OCI-LY1 (cell line): ENCODE results near the gene SSUH2.

Source experiments
- CTCF ChIP-seq: fragments of 200-600 bp; sonication (generic), shearing (Covaris generic); IDR thresholded peaks from 2 replicates; pipeline ENCODE4 v1.5.1; 2017; ENCODE audit warnings: mild to moderate bottlenecking, antibody characterized with exemption, low read length, moderate library complexity, mixed read lengths
- EZH2 ChIP-seq: fragments of 200-600 bp; sonication (generic), shearing (Covaris generic); IDR thresholded peaks from 2 replicates; pipeline ENCODE4 v1.8.0; 2017; ENCODE audit warnings: borderline replicate concordance, mixed run types, mild to moderate bottlenecking, antibody characterized with exemption, low read length, moderate library complexity, mixed read lengths

DNA sequence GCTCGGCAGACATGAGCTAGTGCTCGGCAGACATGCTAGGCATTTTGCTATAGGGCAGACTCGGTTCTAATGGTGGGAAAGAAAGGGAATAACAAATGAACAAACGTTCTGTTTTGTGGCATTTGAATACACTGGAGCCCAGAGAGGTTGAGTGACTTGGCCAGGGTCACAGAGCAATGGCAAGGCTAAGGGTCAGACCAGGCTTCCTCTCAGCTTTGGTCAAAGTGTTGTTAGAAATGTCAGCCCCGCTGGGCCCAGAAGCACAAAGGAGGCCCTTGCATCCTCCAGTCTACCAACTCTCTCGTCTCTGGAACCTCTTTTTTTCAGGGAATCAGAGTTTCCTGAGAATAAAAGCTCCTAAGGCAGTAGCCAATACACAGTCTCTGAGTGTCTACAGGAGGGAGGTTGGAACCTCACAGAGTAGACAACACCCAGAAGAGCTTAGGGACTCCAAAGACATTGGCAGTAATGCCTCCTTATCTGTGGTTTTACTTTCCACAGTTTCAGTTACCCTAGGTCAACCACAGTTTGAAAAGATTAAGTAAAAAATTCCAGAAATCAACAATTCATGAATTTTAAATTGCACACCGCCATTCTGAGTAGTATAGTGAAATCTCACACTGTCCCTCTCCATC is 47.3 kb downstream of the SSUH2 start:
- TF ChIP-seq CTCF, result no peak
- no peak for TF ChIP-seq EZH2
